ENCODE measurements around the gene A1BG.

The A1BG gene

DNA sequence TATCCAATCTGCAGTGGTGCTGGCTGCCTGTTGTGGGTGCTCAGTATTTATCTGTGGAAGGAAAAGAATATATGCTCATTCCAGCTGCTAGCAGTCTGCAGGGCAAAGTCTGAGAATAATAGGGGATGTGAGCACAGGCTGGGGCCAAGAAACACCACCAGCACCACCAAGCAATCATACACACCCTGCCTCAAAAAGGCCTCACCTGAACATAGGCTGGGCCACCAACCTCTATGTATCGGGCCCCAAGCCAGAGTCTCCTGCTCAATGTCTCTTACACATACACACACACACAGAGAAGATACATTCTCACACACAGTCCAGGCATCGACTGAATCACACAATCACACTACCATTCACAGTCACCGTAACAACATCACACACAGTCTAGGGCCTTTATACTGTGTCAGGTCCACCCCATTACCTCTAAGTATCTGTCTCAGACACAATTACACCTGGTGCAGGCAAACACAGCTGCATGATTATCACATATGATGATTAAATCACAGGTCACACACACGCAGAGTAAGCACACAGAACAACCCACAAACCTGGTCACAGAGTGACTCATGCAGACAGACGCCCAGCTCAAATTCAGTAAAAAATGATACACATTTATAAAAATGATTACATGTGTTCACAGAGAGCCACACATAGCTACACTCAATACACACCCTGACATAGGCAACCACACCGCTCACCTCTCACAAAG lies 27.8 kb downstream of the A1BG start:
- Histone ChIP-seq H3K79me2 (ENCODE audit: insufficient read depth, low read length) (peaks cover 18% of the 10 kb centered on the region; the same call in 1 of the 2 replicates), H3K9me2 (replicated peaks; ENCODE audit: low read depth, low read length) (no peaks in the 10 kb centered on the region), H3K9me3 (ENCODE audit: insufficient read depth, low read depth, low read length) (no peaks in the 10 kb centered on the region), H3K9ac (ENCODE audit: low read depth, low read length, poor library complexity, severe bottlenecking) (peak overlapping the region; percentile 82), H3K4me3 (ENCODE audit: low read length, poor library complexity, severe bottlenecking) (peak overlapping the region; percentile 80), H3K4me2 (ENCODE audit: low read depth, low read length, poor library complexity, severe bottlenecking) (peak overlapping the region; percentile 78), H3K27me3 (ENCODE audit: insufficient read depth, low read length, poor library complexity, severe bottlenecking) (no peaks in the 10 kb centered on the region), H3K36me3 (ENCODE audit: insufficient read depth, low read length) (no peaks in the 10 kb centered on the region), H4K20me1 (ENCODE audit: insufficient read depth, low read length, poor library complexity, severe bottlenecking) (no peaks in the 10 kb centered on the region), H3K4me1 (ENCODE audit: insufficient read depth, low read length, poor library complexity, severe bottlenecking) (peaks cover 29% of the 10 kb centered on the region), H2AFZ (ENCODE audit: low read length) (no peak overlapping the region), H3F3A (ENCODE audit: low read depth) (no peaks in the 10 kb centered on the region)
- TF ChIP-seq EZH2phosphoT487 (IDR thresholded peaks at IDR 0.05; ENCODE audit: borderline replicate concordance) (no peak), CTCF (conservative IDR thresholded peaks at IDR 0.05; ENCODE audit: low read length) (no peak)

- Histone ChIP-seq H4K20me1 (ENCODE audit: insufficient read depth, low read length, poor library complexity, severe bottlenecking) (no peaks in the 10 kb centered on the region), H3K36me3 (ENCODE audit: insufficient read depth, low read length) (peaks cover 13% of the 10 kb centered on the region; the same call in 1 of the 2 replicates), H3K4me1 (ENCODE audit: insufficient read depth, low read length, poor library complexity, severe bottlenecking) (no peaks in the 10 kb centered on the region), H3K9ac (ENCODE audit: low read depth, low read length, poor library complexity, severe bottlenecking) (no peak overlapping the region), H3F3A (ENCODE audit: low read depth) (no peaks in the 10 kb centered on the region), H3K4me2 (ENCODE audit: low read depth, low read length, poor library complexity, severe bottlenecking) (no peak overlapping the region), H2AFZ (ENCODE audit: low read length) (no peak overlapping the region), H3K4me3 (ENCODE audit: low read length, poor library complexity, severe bottlenecking) (no peak overlapping the region), H3K9me2 (replicated peaks; ENCODE audit: low read depth, low read length) (no peaks in the 10 kb centered on the region), H3K9me3 (ENCODE audit: insufficient read depth, low read depth, low read length) (no peaks in the 10 kb centered on the region), H3K27me3 (ENCODE audit: insufficient read depth, low read length, poor library complexity, severe bottlenecking) (no peaks in the 10 kb centered on the region), H3K79me2 (ENCODE audit: insufficient read depth, low read length) (no peaks in the 10 kb centered on the region)
- TF ChIP-seq CTCF (conservative IDR thresholded peaks at IDR 0.05; ENCODE audit: low read length) (no peak), EZH2phosphoT487 (IDR thresholded peaks at IDR 0.05; ENCODE audit: borderline replicate concordance) (no peak)
These were observed 34.1 kb downstream of the A1BG start for GRCh38 chr19:58319241-58319640.

- Histone ChIP-seq H3K4me3 (ENCODE audit: low read length, poor library complexity, severe bottlenecking) (no peak overlapping the region), H3K4me1 (ENCODE audit: insufficient read depth, low read length, poor library complexity, severe bottlenecking) (no peaks in the 10 kb centered on the region), H2AFZ (ENCODE audit: low read length) (no peak overlapping the region), H3K36me3 (ENCODE audit: insufficient read depth, low read length) (peaks cover 21% of the 10 kb centered on the region; the same call in 1 of the 2 replicates), H3F3A (ENCODE audit: low read depth) (no peaks in the 10 kb centered on the region), H3K9me3 (ENCODE audit: insufficient read depth, low read depth, low read length) (no peaks in the 10 kb centered on the region), H3K9ac (ENCODE audit: low read depth, low read length, poor library complexity, severe bottlenecking) (no peak overlapping the region), H3K79me2 (ENCODE audit: insufficient read depth, low read length) (no peaks in the 10 kb centered on the region), H3K9me2 (replicated peaks; ENCODE audit: low read depth, low read length) (no peaks in the 10 kb centered on the region), H4K20me1 (ENCODE audit: insufficient read depth, low read length, poor library complexity, severe bottlenecking) (no peaks in the 10 kb centered on the region), H3K27me3 (ENCODE audit: insufficient read depth, low read length, poor library complexity, severe bottlenecking) (no peaks in the 10 kb centered on the region), H3K4me2 (ENCODE audit: low read depth, low read length, poor library complexity, severe bottlenecking) (no peak overlapping the region)
- TF ChIP-seq CTCF (conservative IDR thresholded peaks at IDR 0.05; ENCODE audit: low read length) (no peak), EZH2phosphoT487 (IDR thresholded peaks at IDR 0.05; ENCODE audit: borderline replicate concordance) (no peak)
These were observed 35.0 kb downstream of the A1BG start for GRCh38 chr19:58318297-58318696.

All from Loucy (cell line).